Hepatocyte (in vitro differentiated cells): Measurements from ENCODE around the gene SOX18. TPM values are rescaled to one million over a fixed set of nuclear protein-coding genes. Genes with fewer than 3 reads are reported as not detected.
A peak's percentile ranks its signal among the peaks of the same experiment; 100 is the strongest.

Source experiments
- DNase-seq: peaks from one replicate; pipeline ENCODE4 v3.0.0-alpha.2; 2016; ENCODE audit warnings: low spot score
- H2AFZ ChIP-seq: fragments of 200-600 bp; sonication (generic); 2 replicates; pipeline ENCODE4 v1.6.0; 2016; ENCODE audit warnings: antibody characterized with exemption, mild to moderate bottlenecking
- H3K27ac ChIP-seq: fragments of 200-600 bp; sonication (generic); 2 replicates; pipeline ENCODE4 v1.5.1; 2016; ENCODE audit warnings: mild to moderate bottlenecking
- H3K27me3 ChIP-seq: fragments of 200-600 bp; sonication (generic); 2 replicates; pipeline ENCODE4 v1.6.1; 2016
- H3K36me3 ChIP-seq: fragments of 200-600 bp; sonication (generic); replicated peaks from 2 replicates; pipeline ENCODE4 v1.5.1; 2016; ENCODE audit warnings: low read depth; ENCODE audit not compliant: insufficient read depth
- H3K4me1 ChIP-seq: fragments of 200-600 bp; sonication (generic); 2 replicates; pipeline ENCODE4 v1.5.1; 2016; ENCODE audit warnings: mild to moderate bottlenecking, moderate library complexity; ENCODE audit not compliant: insufficient read depth
- H3K4me2 ChIP-seq: fragments of 200-600 bp; sonication (generic); 2 replicates; pipeline ENCODE4 v1.6.0; 2016
- H3K4me3 ChIP-seq: fragments of 200-600 bp; sonication (generic); 2 replicates; pipeline ENCODE4 v1.5.1; 2016; ENCODE audit warnings: mild to moderate bottlenecking
- H3K79me2 ChIP-seq: fragments of 200-600 bp; sonication (generic); 2 replicates; pipeline ENCODE4 v1.6.0; 2017; ENCODE audit warnings: mild to moderate bottlenecking
- H3K9me2 ChIP-seq: fragments of 200-600 bp; sonication (generic); replicated peaks from 2 replicates; pipeline ENCODE4 v1.6.0; 2017; ENCODE audit warnings: mild to moderate bottlenecking; ENCODE audit not compliant: insufficient read depth
- H3K9me3 ChIP-seq: fragments of 200-600 bp; sonication (generic); 2 replicates; pipeline ENCODE4 v1.5.1; 2016; ENCODE audit warnings: low read depth, mild to moderate bottlenecking
- H4K20me1 ChIP-seq: fragments of 200-600 bp; sonication (generic); 2 replicates; pipeline ENCODE4 v1.6.0; 2016; ENCODE audit warnings: mild to moderate bottlenecking; ENCODE audit not compliant: insufficient read depth, poor library complexity, severe bottlenecking
- EZH2 ChIP-seq: fragments of 200-600 bp; sonication (generic); IDR thresholded peaks from 2 replicates; pipeline ENCODE4 v1.6.1; 2016; ENCODE audit warnings: antibody characterized with exemption, mild to moderate bottlenecking, borderline replicate concordance
- EZH2phosphoT487 ChIP-seq: fragments of 200-600 bp; sonication (generic); IDR thresholded peaks from one replicate; pipeline ENCODE4 v1.6.1; 2018; ENCODE audit warnings: antibody characterized with exemption, mild to moderate bottlenecking, low read depth, moderate library complexity; ENCODE audit not compliant: unreplicated experiment, severe bottlenecking
- WGBS: methylation state at CpG from one replicate; pipeline ENCODE4 v1.1.6; 2016; ENCODE audit warnings: low lambda C conversion rate; ENCODE audit errors: missing lambda C conversion rate; 5-methylcytosine and 5-hydroxymethylcytosine counted together
- polyA plus RNA-seq: library from polyadenylated mRNA; unstranded; fragments of >200 nt; fragmentation: Nextera tagmentation; extraction: Ambion mirVana; gene quantifications from 2 replicates; pipeline ENCODE4 v1.2.1, GENCODE V29; 2016
- total RNA-seq: library from RNA; depleted of rRNA; stranded (reverse); fragments of >200 nt; gene quantifications from 2 replicates; pipeline ENCODE4 v1.2.3, GENCODE V29; 2014
- TF ChIP-seq, protein P1 (sequence below): fragments of 200-600 bp; sonication (generic); IDR thresholded peaks from 2 replicates; pipeline ENCODE4 v1.5.1; 2016; ENCODE audit warnings: antibody characterized with exemption, mild to moderate bottlenecking; ENCODE audit not compliant: poor library complexity

The SOX18 gene
- total and polyA plus RNA-seq, 2 experiments from 2014 or later, result 2.0 TPM; not detected in 1

GRCh38 chr20:64038224-64038564 is 11.2 kb downstream of the SOX18 start:
- TF ChIP-seq EZH2phosphoT487, result no peak
- no peak for TF ChIP-seq EZH2
- TF ChIP-seq, protein P1, sequence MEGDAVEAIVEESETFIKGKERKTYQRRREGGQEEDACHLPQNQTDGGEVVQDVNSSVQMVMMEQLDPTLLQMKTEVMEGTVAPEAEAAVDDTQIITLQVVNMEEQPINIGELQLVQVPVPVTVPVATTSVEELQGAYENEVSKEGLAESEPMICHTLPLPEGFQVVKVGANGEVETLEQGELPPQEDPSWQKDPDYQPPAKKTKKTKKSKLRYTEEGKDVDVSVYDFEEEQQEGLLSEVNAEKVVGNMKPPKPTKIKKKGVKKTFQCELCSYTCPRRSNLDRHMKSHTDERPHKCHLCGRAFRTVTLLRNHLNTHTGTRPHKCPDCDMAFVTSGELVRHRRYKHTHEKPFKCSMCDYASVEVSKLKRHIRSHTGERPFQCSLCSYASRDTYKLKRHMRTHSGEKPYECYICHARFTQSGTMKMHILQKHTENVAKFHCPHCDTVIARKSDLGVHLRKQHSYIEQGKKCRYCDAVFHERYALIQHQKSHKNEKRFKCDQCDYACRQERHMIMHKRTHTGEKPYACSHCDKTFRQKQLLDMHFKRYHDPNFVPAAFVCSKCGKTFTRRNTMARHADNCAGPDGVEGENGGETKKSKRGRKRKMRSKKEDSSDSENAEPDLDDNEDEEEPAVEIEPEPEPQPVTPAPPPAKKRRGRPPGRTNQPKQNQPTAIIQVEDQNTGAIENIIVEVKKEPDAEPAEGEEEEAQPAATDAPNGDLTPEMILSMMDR, result no peak
- Histone ChIP-seq H3K79me2 (no peaks in the 10 kb centered on the region), H3K4me3 (peak overlapping the region; percentile 57), H3K9me2 (no peaks in the 10 kb centered on the region), H3K27me3 (peaks cover 44% of the 10 kb centered on the region), H3K36me3 (no peaks in the 10 kb centered on the region), H3K4me2 (peak overlapping the region; percentile 99), H3K27ac (no peak overlapping the region), H2AFZ (no peak overlapping the region), H3K9me3 (no peaks in the 10 kb centered on the region), H3K4me1 (peaks cover 31% of the 10 kb centered on the region), H4K20me1 (peaks cover under 1% of the 10 kb centered on the region)
- no peak for DNase-seq
- WGBS, result 0% methylated on average over 7 of the region's 30 CpGs

DNA sequence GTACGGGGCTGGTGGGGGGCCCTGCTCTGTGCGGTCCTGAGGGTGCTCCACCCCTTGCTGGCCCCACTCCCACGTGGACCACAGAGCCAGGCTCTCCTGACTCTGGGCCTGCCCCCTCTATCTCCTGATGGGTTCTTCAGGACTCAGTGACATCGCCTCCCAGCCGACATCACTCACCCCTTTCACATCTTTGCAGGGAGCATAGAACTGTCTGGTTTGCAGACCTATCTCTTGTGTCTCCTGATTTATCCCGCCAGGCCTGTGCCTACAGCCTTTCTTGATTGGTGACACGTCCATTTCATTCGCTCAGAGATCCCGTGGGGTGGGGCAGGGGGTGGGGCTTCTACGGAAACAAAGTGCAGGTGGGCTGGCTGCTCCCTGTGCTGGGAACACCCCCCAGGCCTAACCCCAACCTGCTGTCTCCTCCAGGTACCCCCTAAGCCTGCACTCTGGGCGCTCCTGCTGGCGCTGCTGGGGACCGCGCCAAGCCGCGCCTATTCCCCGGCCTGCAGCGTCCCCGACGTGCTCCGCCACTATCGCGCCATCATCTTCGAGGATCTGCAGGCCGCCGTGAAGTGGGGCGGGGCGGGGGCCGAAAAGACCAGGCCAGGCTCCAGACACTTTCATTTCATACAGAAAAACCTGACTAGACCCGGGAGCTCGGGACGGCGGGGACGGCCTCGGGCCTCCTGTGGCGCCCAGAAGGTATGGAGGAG is 11.8 kb downstream of the SOX18 start:
- H3K9me3 ChIP-seq, result no peaks in the 10 kb centered on the region
- H3K9me2 ChIP-seq, result no peaks in the 10 kb centered on the region
- H2AFZ ChIP-seq, result no peak overlapping the region
- no peak overlapping the region for H3K27ac ChIP-seq
- H3K4me3 ChIP-seq, result no peak overlapping the region
- TF ChIP-seq, protein P1, result no peak
- TF ChIP-seq EZH2, result no peak
- TF ChIP-seq EZH2phosphoT487, result no peak
- 28% methylated on average over 15 of the region's 36 CpGs for WGBS
- H3K4me2 ChIP-seq, result peak overlapping the region; percentile 99
- H3K79me2 ChIP-seq, result no peaks in the 10 kb centered on the region
- peaks cover 6% of the 10 kb centered on the region for H4K20me1 ChIP-seq
- H3K27me3 ChIP-seq, result peaks cover 44% of the 10 kb centered on the region
- no peaks in the 10 kb centered on the region for H3K36me3 ChIP-seq
- peaks cover 31% of the 10 kb centered on the region for H3K4me1 ChIP-seq
- no peak for DNase-seq

DNA sequence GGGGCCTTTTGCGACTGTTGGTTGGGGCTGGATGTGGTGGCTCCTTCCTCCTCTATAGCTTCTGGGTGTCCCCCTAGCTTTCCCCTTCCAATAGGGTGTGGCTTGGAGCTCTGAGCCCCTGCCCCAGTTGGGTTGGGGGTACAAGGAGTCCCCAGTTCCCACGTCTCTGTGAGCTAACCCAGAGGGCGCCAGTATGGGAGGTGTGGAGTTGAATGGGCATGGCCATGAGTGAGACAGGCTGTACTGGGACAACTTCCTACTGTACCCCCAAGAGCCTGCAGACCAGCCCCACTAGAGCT is 12.3 kb downstream of the SOX18 start:
- DNase-seq, result no peak
- Histone ChIP-seq H3K9me2 (no peaks in the 10 kb centered on the region), H3K4me3 (no peak overlapping the region), H2AFZ (no peak overlapping the region), H3K36me3 (no peaks in the 10 kb centered on the region), H3K79me2 (no peaks in the 10 kb centered on the region), H3K4me2 (no peak overlapping the region), H3K27ac (no peak overlapping the region), H3K9me3 (no peaks in the 10 kb centered on the region), H3K4me1 (peaks cover 27% of the 10 kb centered on the region), H3K27me3 (peaks cover 41% of the 10 kb centered on the region), H4K20me1 (peaks cover 10% of the 10 kb centered on the region)
- TF ChIP-seq, protein P1, result no peak
- TF ChIP-seq EZH2phosphoT487 (no peak), EZH2 (no peak)
- 81% methylated on average over 3 of the region's 3 CpGs for WGBS
